ENCODE measurements around the gene RDH5.

GRCh38 chr12:55699471-55700055 is 20.6 kb upstream of the RDH5 start:
- TF ChIP-seq EZH2 (IDR thresholded peaks at IDR 0.05) (no peak), CTCF (IDR thresholded peaks at IDR 0.05) (no peak), EZH2phosphoT487 (IDR thresholded peaks at IDR 0.05) (no peak)

Data from neural progenitor cell (in vitro differentiated cells).